Stomach (tissue), 9 donors: ENCODE measurements around the gene SCYGR5. TPM values are rescaled to one million over a fixed set of nuclear protein-coding genes. Genes with fewer than 3 reads are reported as not detected.
"Not testable (repeated sequence)": the region's sequence is repeated elsewhere in the genome, so short reads cannot be mapped to it uniquely, and the experiment has no call there.

ENCODE experiments used
- DNase-seq, 2 donors: peaks; one replicate each; pipeline versions ENCODE4 v3.0.0 to v3.0.0-alpha.2; 2013 to 2019
- H3K27ac ChIP-seq, 5 donors: fragments of 200-600 bp in 4 of 5; sonication (generic) in 4 of 5; one replicate each; pipeline ENCODE4 v1.5.1; 2013 to 2019; ENCODE audit warnings: mild to moderate bottlenecking in 1 of 5, moderate library complexity in 1 of 5
- H3K27me3 ChIP-seq, 3 donors: fragments of 200-600 bp; sonication (generic); one replicate each; pipeline ENCODE4 v1.5.1; 2017 to 2019; ENCODE audit warnings: mixed run types in 1 of 3
- H3K36me3 ChIP-seq, 4 donors: fragments of 200-600 bp; sonication (generic); 1 replicate in 3 of 4; 2 replicates in 1 of 4; pipeline ENCODE4 v1.5.1; 2016 to 2019
- H3K4me1 ChIP-seq, 4 donors: fragments of 200-600 bp; sonication (generic); one replicate each; pipeline ENCODE4 v1.5.1; 2016 to 2019
- H3K4me3 ChIP-seq, 4 donors: fragments of 200-600 bp; sonication (generic) in 3 of 4; one replicate each; pipeline ENCODE4 v1.5.1; 2016 to 2019; ENCODE audit warnings: mild to moderate bottlenecking in 1 of 4
- H3K9me3 ChIP-seq, 4 donors: fragments of 200-600 bp; sonication (generic); one replicate each; pipeline ENCODE4 v1.5.1; 2016 to 2019
- CTCF ChIP-seq, 7 experiments: fragments of 450-650 bp in 4 of 7; fragments of 200-600 bp in 3 of 7; sonication (generic) in 3 of 7; IDR thresholded peaks; one replicate each; pipeline ENCODE4 v1.5.1; 2016 to 2019; ENCODE audit warnings: antibody characterized with exemption in 7 of 7, control low read depth in 2 of 7, mild to moderate bottlenecking in 1 of 7
- EP300 ChIP-seq: sonication (generic); formaldehyde crosslinking; IDR thresholded peaks from one replicate; pipeline ENCODE4 v1.6.1; 2017; ENCODE audit warnings: antibody characterized with exemption
- POLR2A ChIP-seq, 4 donors: fragments of 450-650 bp; IDR thresholded peaks; one replicate each; pipeline ENCODE4 v1.6.1; 2016; ENCODE audit warnings: antibody characterized with exemption in 4 of 4, control low read depth in 2 of 4, mild to moderate bottlenecking in 1 of 4, moderate library complexity in 1 of 4
- POLR2AphosphoS5 ChIP-seq, 3 donors: sonication (generic); formaldehyde crosslinking; IDR thresholded peaks; one replicate each; pipeline ENCODE4 v1.6.1; 2016; ENCODE audit warnings: antibody characterized with exemption in 3 of 3
- WGBS, 5 donors: extraction: QIAGEN DNeasy Blood & Tissue Kit in 3 of 5; methylation state at CpG; one replicate each; pipeline versions ENCODE4 v1.1.5 to v1.1.7; 2013 to 2018; 5-methylcytosine and 5-hydroxymethylcytosine counted together
- intact Hi-C: fragments of 100-400 bp; cut with DNase I; formaldehyde crosslinking; loops from one replicate; pipeline ENCODE4 v1.15.1; 2023; ENCODE audit warnings: low total_unique reads
- polyA plus RNA-seq, 3 donors: library from polyadenylated mRNA; stranded (reverse); fragments of 200-250 nt; gene quantifications; one replicate each; pipeline ENCODE4 v1.2.3, GENCODE V29; 2013
- total RNA-seq, 5 donors: library from RNA; depleted of rRNA; stranded (reverse); fragments of >200 nt; gene quantifications; one replicate each; pipeline versions ENCODE4 v1.1.0 to v1.2.3, GENCODE V29; 2014 to 2016
- donor health status: healthy with polysubstance abuse.
- donor health status: Bipolar disorder and iron deficiency.
- donor health status: healthy.

Gene SCYGR5
- total and polyA plus RNA-seq, 8 donors: not detected

- intact Hi-C loops: no loop called here
- Histone ChIP-seq H3K27me3 (no peaks in the 10 kb centered on the region), H3K4me3 (no peak overlapping the region), H3K4me1 (no peaks in the 10 kb centered on the region), H3K27ac (no peak overlapping the region), H3K36me3 (no peaks in the 10 kb centered on the region), H3K9me3 (no peaks in the 10 kb centered on the region)
- 86 to 89% (median 87%) methylated on average over 6 of the region's 6 CpGs for WGBS, 5 donors
- no peak for DNase-seq
- TF ChIP-seq EP300: no peak
Observed at GRCh38 chr2:227665189-227665940, 1.2 kb upstream of the SCYGR5 start.

GRCh38 chr2:227671170-227671905, 4.7 kb downstream of the SCYGR5 start:
- no peaks in the 10 kb centered on the region for H3K4me1 ChIP-seq
- no peak overlapping the region for H3K27ac ChIP-seq

GRCh38 chr2:227673620-227674019, 7.0 kb downstream of the SCYGR5 start:
- H3K36me3 ChIP-seq, H3K27me3 ChIP-seq, H3K9me3 ChIP-seq, H3K4me1 ChIP-seq, H3K27ac ChIP-seq, H3K4me3 ChIP-seq, intact Hi-C loops, DNase-seq: not testable (repeated sequence)
- WGBS, 5 donors: 71 to 87% (median 84%) methylated on average over 5 of the region's 5 CpGs

More at GRCh38 chr2:227671170-227671905, 4.7 kb downstream of the SCYGR5 start:
- no peak for DNase-seq
- 70 to 78% (median 73%) methylated on average over 3 of the region's 3 CpGs for WGBS, 5 donors
- Histone ChIP-seq H3K27me3 (no peaks in the 10 kb centered on the region), H3K36me3 (no peaks in the 10 kb centered on the region), H3K9me3 (no peaks in the 10 kb centered on the region), H3K4me3 (no peak overlapping the region)
- TF ChIP-seq POLR2A (IDR thresholded peaks at IDR 0.05) (no peak), POLR2AphosphoS5 (IDR thresholded peaks at IDR 0.05) (no peak), CTCF (IDR thresholded peaks at IDR 0.05) (no peak), EP300 (no peak)
- intact Hi-C loops: no loop called here

GRCh38 chr2:227674485-227674884, 7.9 kb downstream of the SCYGR5 start:
- no peaks in the 10 kb centered on the region for H3K4me1 ChIP-seq
- WGBS, 5 donors: 72 to 77% (median 74%) methylated on average over 5 of the region's 5 CpGs
- no peak for TF ChIP-seq CTCF (IDR thresholded peaks at IDR 0.05)
- TF ChIP-seq EP300: no peak
- no peak for TF ChIP-seq POLR2AphosphoS5 (IDR thresholded peaks at IDR 0.05)
- no peak for TF ChIP-seq POLR2A (IDR thresholded peaks at IDR 0.05)
- H3K36me3 ChIP-seq: no peaks in the 10 kb centered on the region
- H3K27ac ChIP-seq: no peak overlapping the region
- DNase-seq: no peak
- intact Hi-C loops: no loop called here
- no peaks in the 10 kb centered on the region for H3K27me3 ChIP-seq
- H3K4me3 ChIP-seq: no peak overlapping the region
- H3K9me3 ChIP-seq: no peaks in the 10 kb centered on the region

GRCh38 chr2:227677928-227678327, 11.3 kb downstream of the SCYGR5 start:
- DNase-seq: no peak
- 38 to 70% (median 54%) methylated on average over 3 of the region's 3 CpGs for WGBS, 5 donors

More at GRCh38 chr2:227677928-227678327, 11.3 kb downstream of the SCYGR5 start:
- Histone ChIP-seq H3K36me3 (no peaks in the 10 kb centered on the region), H3K9me3 (no peaks in the 10 kb centered on the region), H3K4me1 (no peaks in the 10 kb centered on the region), H3K4me3 (no peak overlapping the region), H3K27ac (no peak overlapping the region), H3K27me3 (no peaks in the 10 kb centered on the region)
- intact Hi-C loops: no loop called here
- TF ChIP-seq POLR2AphosphoS5 (IDR thresholded peaks at IDR 0.05) (no peak), CTCF (IDR thresholded peaks at IDR 0.05) (no peak), POLR2A (IDR thresholded peaks at IDR 0.05) (no peak), EP300 (no peak)
